HepG2 (cell line): ENCODE data around the gene ACACB. TPM values are rescaled to one million over a fixed set of nuclear protein-coding genes. Genes with fewer than 3 reads are reported as not detected.

Source experiments
- CSRNP2 ChIP-seq: sonication (generic); formaldehyde crosslinking; conservative IDR thresholded peaks from 2 replicates; pipeline ENCODE4 v1.8.0; 2022; ENCODE audit warnings: low read depth, missing genetic modification reagents
- ELF4 ChIP-seq: sonication (generic); formaldehyde crosslinking; IDR thresholded peaks from 2 replicates; pipeline ENCODE4 v1.5.0; 2020; ENCODE audit warnings: missing genetic modification reagents, mild to moderate bottlenecking, moderate library complexity, borderline replicate concordance
- FOXK1 ChIP-seq: sonication (generic); formaldehyde crosslinking; IDR thresholded peaks from 2 replicates; pipeline ENCODE4 v1.4.0; 2020; ENCODE audit warnings: low read depth, missing genetic modification reagents, borderline replicate concordance
- GMEB1 ChIP-seq: sonication (generic); formaldehyde crosslinking; IDR thresholded peaks from 2 replicates; pipeline ENCODE4 v1.5.1; 2020; ENCODE audit warnings: missing genetic modification reagents, mild to moderate bottlenecking, borderline replicate concordance
- KIAA2018 ChIP-seq: sonication (generic); formaldehyde crosslinking; IDR thresholded peaks from 2 replicates; pipeline ENCODE4 v1.5.0; 2020; ENCODE audit warnings: mild to moderate bottlenecking, missing genetic modification reagents, borderline replicate concordance
- MTA3 ChIP-seq: sonication (generic); formaldehyde crosslinking; IDR thresholded peaks from 2 replicates; pipeline ENCODE4 v1.4.0; 2020; ENCODE audit warnings: missing genetic modification reagents
- POLR2AphosphoS5 ChIP-seq: IDR thresholded peaks from 2 replicates; pipeline ENCODE4 v1.6.1; 2012; ENCODE audit warnings: low read depth, low read length
- REPIN1 ChIP-seq: sonication (generic); formaldehyde crosslinking; IDR thresholded peaks from 2 replicates; pipeline ENCODE4 v1.8.0; 2022; ENCODE audit warnings: missing genetic modification reagents, low read depth, mild to moderate bottlenecking, borderline replicate concordance
- YEATS4 ChIP-seq: sonication (generic); formaldehyde crosslinking; IDR thresholded peaks from 2 replicates; pipeline ENCODE4 v1.4.0; 2020; ENCODE audit warnings: missing genetic modification reagents, borderline replicate concordance
- ZBTB3 ChIP-seq: sonication (generic); formaldehyde crosslinking; IDR thresholded peaks from 2 replicates; pipeline ENCODE4 v1.4.0; 2020; ENCODE audit warnings: low read depth, mild to moderate bottlenecking, moderate library complexity, missing genetic modification reagents, borderline replicate concordance
- ZNF3 ChIP-seq: IDR thresholded peaks from 2 replicates; pipeline ENCODE4 v1.7.0; 2017; ENCODE audit warnings: inconsistent platforms
- ZNF543 ChIP-seq: sonication (generic); formaldehyde crosslinking; IDR thresholded peaks from 2 replicates; pipeline ENCODE4 v1.4.0; 2020; ENCODE audit warnings: mild to moderate bottlenecking, missing genetic modification reagents
- ZNF580 ChIP-seq: IDR thresholded peaks from 2 replicates; pipeline ENCODE4 v1.6.1; 2016; ENCODE audit warnings: low read depth, borderline replicate concordance
- ZSCAN31 ChIP-seq: sonication (generic); formaldehyde crosslinking; IDR thresholded peaks from 2 replicates; pipeline ENCODE4 v1.5.0; 2020; ENCODE audit warnings: low read depth, mild to moderate bottlenecking, missing genetic modification reagents
- polyA plus RNA-seq, 8 experiments: library from polyadenylated mRNA; depleted of rRNA in 3 of 8; stranded (reverse) in 7 of 8; unstranded in 1 of 8; fragments of >200 nt; fragmentation: Illumina TruSeq in 4 of 8; extraction: Trizol in 4 of 8; gene quantifications; 2 replicates each; pipeline versions ENCODE4 v1.2.1 to v1.2.3, GENCODE V29; 2011 to 2016; ENCODE audit warnings: low read depth in 4 of 8, missing spikeins in 1 of 8, mixed read lengths in 1 of 8; ENCODE audit not compliant: insufficient read depth in 1 of 8
- total RNA-seq, 5 experiments: library from RNA; depleted of rRNA; stranded (reverse); fragments of >200 nt; fragmentation: Illumina TruSeq; extraction: Trizol; gene quantifications; 2 replicates each; pipeline ENCODE4 v1.2.3, GENCODE V29; 2016; ENCODE audit warnings: low read depth in 1 of 5

Gene ACACB
- total and polyA plus RNA-seq, 2 of the 13 experiments (the other 11 are each of a cell fraction or from before 2014, with no cell fraction given): 6.2 to 8.6 TPM

GRCh38 chr12:109097435-109098182, 18.8 kb upstream of the ACACB start, which contains the start of gene UNG (continued):
- TF ChIP-seq GMEB1 (CRISPR knock-in tag): peak; percentile 45; the same call in 1 of the 2 replicates
- TF ChIP-seq MTA3 (CRISPR knock-in tag): no peak
- TF ChIP-seq ELF4: no peak
- TF ChIP-seq ZBTB3: peak; percentile 38; the same call in 1 of the 2 replicates
- peak; percentile 72; the same call in 1 of the 2 replicates for TF ChIP-seq CSRNP2
- no peak for TF ChIP-seq ZNF3 (CRISPR knock-in tag)
- TF ChIP-seq KIAA2018 (CRISPR knock-in tag): no peak
- TF ChIP-seq ZSCAN31: 0 out of 2 replicates have a peak, but pooled peaks have one; percentile 3
- TF ChIP-seq REPIN1 (CRISPR knock-in tag): 0 out of 2 replicates have a peak, but pooled peaks have one; percentile 46
- 0 out of 2 replicates have a peak, but pooled peaks have one; percentile 20 for TF ChIP-seq YEATS4 (CRISPR knock-in tag)
- TF ChIP-seq FOXK1: no peak; the same call in 1 of the 2 replicates
- TF ChIP-seq POLR2AphosphoS5: no peak
- TF ChIP-seq ZNF580 (CRISPR knock-in tag): no peak
- no peak; the same call in 1 of the 2 replicates for TF ChIP-seq ZNF543 (CRISPR knock-in tag)
